HG03520 (cell line): ENCODE results near the gene MKNK2.
"Not testable (repeated sequence)": the region's sequence is repeated elsewhere in the genome, so short reads cannot be mapped to it uniquely, and the experiment has no call there.

ENCODE experiments used
- ATAC-seq: cut with Tn5 transposase; IDR thresholded peaks from one replicate; pipeline ENCODE4 v1.9.1; 2021; ENCODE audit warnings: mild to moderate bottlenecking, moderate library complexity; ENCODE audit not compliant: unreplicated experiment

Gene MKNK2

DNA sequence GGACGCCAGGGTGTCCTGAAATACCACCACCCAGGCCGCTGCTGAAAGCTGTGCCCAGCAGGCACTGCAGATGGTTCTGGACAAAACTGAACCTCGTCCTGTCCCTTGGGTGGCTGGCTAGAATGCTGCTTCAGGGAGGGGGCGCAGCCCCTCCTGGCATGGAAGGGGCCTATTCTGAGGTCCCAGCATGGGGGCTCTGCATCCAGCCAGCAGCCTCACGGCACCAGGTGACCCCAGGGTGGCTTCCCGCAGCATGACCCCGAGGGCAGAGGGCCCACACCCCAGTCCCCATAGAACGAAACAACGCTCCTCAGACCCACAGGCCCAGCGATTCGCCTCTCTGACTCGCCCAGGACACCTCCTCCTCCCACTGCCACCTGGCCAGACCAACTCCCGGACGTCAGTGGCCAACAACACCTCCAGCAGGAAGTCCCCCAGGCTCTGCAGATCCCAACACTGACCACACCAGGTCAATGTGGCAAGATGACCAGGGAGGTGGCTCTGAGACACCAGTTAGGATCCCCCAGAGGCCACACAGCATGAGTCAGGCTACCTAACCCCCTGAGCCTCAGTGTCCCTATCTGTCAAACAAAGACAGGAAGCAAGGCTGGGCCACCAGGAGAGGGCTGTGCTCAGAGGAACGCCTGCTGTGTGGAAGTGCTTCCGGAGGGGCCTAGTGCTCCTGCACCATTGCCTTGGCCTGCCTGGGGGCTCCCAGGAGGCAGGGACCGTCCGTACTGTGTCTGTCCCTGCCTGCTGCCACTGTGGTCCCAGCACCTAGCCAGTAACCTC is 6.1 kb downstream of the MKNK2 start:
- no peak for ATAC-seq

DNA sequence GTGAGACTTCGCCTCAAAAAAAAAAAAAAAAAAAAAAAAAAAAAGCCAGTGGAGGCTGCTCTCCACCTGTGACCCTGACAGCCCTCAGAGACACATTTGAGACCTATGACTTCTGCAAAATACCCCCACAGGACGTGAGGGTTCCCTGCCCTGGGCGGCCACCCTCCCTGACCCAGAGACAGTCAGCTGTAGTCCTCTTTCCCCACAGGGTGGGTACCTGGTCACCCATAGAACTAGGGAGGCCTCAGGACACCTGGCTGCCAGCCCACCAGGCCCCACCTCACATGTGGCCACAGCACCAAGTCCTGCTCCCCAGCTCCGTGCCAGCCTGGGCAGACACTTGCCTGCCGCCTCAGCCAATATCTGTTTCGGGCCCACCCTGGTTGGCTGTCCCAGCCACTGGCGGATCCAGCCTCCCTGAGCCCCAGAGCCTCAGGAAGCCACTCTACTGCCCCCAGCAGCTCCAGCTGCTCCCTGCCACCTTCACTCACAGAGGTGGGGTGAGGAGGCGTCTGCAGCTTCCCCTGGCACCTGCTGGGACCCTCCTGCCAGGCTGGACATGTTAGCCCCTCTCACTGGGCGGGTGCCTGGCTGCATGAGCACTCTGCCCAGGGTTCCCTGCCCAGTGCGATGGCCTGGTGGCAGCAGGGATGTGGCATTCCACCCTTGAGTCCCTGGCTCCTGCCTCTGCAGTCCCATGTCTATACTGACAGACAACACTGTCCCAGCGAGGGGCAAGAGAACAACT is 6.9 kb downstream of the MKNK2 start:
- ATAC-seq: no peak

GRCh38 chr19:2043251-2043641 is 7.8 kb downstream of the MKNK2 start:
- no peak for ATAC-seq

- no peak for ATAC-seq
Measured at GRCh38 chr19:2042485-2043250, 8.4 kb downstream of the MKNK2 start.

DNA sequence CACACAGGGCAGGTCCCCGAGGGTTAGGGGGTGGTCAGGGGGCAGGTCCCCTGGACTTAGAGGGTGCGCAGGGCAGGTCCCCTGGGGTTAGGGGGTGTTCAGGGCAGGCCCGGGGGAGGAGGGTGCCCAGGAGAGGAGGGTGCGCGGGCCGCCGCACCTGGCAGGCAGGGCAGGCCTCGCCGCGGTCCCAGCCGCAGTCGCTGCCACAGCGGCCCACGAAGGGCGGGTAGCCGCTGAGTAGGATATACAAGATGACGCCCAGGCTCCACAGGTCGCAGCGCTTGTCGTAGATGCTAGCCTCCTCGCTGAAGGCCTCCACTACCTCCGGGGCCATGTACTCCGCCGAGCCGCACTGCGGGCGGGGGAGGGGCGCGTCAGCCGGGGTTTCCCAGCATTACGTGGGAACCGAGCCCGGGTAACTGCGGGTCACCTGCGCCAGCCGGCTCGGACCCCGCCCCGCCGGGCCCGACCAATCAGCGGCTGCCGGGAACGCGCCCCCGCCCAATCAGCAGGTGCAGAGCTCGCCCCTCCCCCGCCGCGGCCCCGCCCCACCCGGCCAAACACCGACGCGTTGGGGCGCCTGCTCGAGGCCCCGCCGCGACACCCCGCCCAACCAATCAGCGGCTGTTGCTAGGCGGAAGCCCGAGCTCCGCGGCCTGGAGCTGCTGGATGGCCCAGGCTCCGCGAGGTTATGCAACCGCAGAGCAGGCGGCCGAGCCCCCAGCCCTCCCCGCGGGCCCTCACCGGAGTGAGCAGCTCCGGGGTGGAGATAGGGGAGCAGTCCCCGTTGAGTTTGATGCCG is 9.2 kb downstream of the MKNK2 start:
- peak; percentile 56 for ATAC-seq

GRCh38 chr19:2041433-2041682 is 9.7 kb downstream of the MKNK2 start:
- no peak for ATAC-seq

GRCh38 chr19:2040647-2041432 is 10.2 kb downstream of the MKNK2 start:
- no peak for ATAC-seq

DNA sequence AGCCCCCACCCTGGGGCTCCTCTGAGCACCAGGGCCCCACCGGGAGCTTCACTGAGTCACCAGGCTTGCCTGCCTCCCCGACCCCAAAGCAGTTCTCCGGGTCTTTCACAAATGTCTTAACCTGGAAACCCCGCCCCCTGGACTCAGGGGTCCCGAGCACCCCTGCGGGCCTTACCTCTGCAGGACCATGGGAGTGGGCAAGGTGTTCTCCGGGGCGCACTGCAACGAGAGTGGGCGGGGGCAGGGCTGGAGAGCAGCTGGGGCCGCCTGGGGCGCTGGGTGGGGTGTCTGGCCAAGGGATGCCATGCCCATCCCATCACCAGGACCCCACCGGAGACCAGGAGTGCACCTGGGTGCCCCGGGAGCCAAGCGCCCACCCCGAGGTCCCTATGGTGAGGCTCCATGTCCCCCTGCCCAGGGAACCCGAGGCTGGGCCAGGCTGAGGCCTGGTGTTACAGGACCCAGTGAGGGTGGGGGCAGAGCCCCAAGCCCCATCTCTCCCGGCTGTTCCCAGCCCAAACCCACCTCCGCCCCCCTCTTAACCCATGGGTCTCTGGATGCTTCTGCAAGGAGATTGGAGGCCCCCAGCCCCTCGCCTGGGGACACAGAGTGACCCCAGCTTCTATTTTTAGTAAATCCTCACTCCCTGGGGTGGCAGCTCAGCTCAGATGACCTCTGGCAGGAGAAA is 10.9 kb downstream of the MKNK2 start:
- ATAC-seq: no peak

DNA sequence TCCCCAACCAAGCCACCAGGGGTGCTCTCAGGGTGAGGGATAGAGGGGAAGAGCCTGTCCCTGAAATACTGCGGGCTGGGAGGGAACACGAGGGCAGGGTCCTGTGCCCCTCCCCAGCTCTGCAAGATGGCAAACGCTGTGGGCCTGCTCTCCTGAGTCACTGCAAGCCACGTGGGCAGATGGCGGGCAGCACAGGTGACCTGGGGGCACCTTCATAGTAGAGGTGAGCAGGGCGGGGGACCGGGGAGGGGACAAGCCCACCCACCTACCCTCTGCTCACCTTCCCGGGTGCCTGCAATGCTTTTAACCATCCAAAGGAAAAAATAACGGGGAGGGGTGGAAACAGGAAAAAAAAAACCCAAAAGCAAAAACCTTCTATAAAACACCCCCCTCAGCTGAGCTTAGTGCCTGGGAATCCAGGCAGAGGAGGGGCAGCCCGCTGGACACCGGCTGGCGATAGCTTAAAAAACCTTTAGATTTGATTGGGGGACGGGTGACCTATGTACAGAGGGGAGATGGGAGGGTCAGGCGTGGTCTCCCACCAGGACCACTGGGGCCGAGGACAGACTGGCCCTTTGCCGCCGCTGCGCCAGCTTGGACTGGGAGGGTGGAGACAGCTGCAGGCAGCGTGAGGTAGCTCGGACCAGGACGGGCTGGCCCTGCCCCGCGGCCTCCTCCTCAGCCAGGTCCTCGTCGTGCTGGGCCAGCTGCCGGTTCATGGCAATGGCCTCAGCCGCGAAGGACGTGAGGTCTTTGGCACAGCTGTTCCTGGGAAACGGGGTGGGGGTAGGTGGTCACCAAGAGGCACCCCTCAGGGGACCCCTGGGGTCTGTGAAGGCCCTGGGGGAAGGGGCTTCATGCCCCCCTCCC is 11.7 kb downstream of the MKNK2 start:
- ATAC-seq: no peak

DNA sequence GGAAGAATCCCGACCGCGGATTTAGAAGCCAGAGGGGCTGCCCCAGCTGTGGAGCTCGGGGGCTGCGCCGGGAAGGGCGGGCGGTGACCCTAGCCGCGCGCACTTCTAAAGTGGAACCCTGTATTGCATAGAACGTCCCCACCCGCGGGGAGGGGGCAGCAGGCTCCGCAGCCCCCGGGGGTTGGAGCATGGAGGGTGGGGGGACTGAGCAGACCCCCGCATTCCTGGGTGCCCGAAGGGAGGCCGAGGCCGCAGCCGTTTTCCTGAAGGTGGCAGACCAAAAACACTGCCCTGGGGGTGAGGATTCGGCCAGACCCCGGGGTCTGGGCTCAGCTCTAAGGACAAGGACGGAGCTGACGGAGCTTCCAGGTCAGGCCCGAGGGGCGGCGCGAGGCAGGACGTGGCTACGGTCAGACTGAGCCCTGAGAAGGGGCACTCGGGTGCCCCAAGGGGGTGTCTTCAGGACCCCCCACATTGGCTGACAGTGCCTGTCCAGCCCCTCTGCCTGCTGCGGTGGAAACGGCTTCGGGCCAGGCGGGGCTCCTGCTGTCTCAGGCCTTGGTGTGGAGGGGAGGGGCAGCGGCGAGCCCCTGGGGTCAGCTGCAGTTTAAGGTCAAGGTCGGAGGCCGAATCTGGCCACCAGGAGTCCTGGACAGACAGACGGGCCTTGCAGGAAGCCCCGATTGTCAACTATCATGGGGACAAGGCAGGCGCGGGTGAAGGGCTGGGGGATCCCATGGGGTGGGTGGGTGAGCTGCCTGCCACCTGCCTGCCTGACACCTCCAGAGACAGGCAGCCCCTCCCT is 12.6 kb downstream of the MKNK2 start:
- no peak for ATAC-seq

- no peak for ATAC-seq
Measured at GRCh38 chr19:2037651-2038255, 13.3 kb downstream of the MKNK2 start.

GRCh38 chr19:2036424-2036823 is 14.6 kb downstream of the MKNK2 start:
- ATAC-seq: no peak

DNA sequence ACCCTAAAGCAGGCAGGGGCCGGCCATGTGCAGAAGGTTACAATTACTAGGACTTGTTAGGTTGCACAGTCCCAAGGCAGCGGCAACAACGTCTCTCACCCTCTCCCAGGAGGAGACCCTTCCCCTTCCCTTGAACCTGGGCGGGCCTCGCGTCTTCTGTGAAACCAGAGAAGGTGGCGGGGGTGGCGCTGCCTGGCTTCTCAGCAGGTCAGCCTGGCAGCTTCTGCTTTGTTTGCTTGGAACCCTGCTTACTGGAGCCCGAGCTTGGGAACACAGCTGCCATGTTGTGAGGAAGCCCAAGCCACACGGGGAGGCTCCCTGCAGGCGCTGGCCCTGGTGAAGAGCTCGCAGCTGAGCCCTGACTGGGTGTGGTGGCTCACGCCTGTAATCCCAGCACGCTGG is 15.5 kb downstream of the MKNK2 start:
- no peak for ATAC-seq

DNA sequence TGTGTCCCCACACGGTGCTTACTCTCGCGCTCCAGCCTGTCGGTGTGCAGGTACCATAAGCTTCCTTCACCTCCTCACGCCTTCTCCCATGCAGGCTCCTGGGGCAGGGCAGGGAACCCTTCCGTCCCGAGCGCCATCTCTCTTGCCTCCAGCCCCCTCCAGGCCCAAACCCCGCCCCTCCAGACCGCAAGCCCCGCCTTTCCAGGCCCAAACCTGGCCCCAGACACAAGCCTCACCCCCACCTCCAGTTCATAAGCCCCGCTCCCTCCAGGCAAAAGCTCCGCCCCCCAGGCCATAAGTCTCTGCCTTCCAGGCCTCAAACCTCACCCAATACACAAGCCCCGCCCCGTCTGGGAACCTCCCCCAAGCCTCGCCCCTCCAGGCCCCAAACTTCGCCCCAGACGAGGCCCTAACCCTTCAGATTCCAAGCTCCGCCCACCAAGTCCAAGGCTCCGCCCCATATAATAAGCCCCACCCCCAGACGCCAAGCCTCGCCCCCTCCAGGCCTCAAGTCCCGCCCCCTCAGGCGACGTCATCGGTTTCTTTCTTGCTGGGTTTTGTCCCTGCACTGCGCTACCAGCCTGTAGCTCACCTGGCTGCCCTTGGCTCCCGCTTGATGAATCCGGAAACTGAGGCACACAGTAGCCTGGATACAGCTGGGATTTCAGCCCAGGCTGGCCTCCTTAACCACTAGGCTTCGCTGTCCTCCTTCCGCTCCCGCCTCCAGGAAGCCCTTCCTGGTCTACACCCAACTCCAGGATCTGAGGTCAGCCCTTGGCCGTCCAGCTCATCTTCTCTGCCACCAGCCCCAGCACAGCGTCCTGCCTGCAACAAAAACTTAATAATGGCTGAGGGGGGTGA is 16.1 kb downstream of the MKNK2 start:
- no peak for ATAC-seq

DNA sequence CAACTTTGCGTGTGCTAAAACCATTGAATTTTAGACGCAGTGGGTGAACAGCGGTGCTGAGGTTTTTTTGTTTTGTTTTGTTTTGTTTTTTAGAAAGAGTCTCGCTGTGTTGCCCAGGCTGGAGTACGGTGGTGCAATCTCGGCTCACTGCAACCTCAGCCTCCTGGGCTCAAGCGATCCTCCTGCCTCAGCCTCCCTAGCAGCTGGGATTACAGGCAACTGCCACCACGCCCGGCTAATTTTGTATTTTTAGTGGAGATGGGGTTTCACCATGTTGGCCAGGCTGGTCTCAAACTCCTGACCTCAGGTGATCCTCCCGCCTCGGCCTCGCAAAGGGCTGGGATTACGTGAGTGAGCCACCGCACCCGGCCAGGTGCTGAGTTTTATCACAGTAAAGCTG is 16.8 kb downstream of the MKNK2 start:
- not testable (repeated sequence) for ATAC-seq

- no peak for ATAC-seq
Measured at GRCh38 chr19:2033825-2034159, 17.3 kb downstream of the MKNK2 start.
